ENCODE measurements around the gene DDX23.
A peak's percentile ranks its signal among the peaks of the same experiment; 100 is the strongest.
"Not testable (repeated sequence)": the region's sequence is repeated elsewhere in the genome, so short reads cannot be mapped to it uniquely, and the experiment has no call there.

The DDX23 gene

DNA sequence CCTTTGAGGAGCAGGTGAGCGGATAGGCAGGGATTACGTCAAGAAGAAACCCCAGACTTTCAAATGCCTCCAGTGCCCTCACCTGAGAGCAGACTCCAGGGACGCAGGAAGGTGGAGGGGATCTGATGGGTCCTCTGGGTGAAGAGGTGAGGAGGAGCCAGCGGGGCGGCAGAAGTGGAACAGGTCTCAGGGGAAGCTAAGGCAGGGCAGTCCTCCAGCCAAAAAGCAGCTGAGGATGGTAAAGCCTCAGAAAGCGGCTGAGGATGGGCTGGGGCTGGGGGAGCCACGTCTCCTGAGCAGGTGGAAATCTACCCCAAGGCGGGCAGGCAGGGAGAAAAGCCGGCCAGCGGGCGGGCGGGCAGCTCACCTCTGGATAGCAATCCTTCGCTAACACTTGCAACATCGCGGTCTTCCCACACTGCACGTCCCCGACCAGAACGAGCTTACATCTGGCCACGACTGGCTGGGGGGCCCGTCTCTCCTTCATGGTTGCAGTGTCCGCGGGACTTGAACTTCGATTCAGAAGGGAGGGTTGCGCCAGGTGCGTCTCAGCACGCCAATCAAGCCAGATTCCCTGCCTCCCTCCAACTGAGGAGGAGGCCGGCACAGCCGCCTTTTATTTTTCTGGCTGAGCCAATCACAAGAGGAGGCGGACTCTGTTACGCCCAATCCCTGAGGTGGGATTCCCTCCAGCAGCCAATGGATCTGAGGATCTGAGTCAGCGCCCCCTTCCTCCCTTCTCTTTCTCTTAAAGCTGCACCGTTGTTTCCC, 13.5 kb upstream of the DDX23 start, which contains the start of gene RND1:
Gene RND1 (minus strand): TSS at position 590 of the 771 bp plus-strand sequence. CDS start 103 bp downstream, at position 487.
- in situ Hi-C loops (cut with HindIII; ENCODE audit: low pct_ligation_motif_present, low pct_unique_long_range_greater_than_20kb, low sequenced_read_pairs) = no loop called here
- DNase-seq = peak; percentile 97

DNA sequence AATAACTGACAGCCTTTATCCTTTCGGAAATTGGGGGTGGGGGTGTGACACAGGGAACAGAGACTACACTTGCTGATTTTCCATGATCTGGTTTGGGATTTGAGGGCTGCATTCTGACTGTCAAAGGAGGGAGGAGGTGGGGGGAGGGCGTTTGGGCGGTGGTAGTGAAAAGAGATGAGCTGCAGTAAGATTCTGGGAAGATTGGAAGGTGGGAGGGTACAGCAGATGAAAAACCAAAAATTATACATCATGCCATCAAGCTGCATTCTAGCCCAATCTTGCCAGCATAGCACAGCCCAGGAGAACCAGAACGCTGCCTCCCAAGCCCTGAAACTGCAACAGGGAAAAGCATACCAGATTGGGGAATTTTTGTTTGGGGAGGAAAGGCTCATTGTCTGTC, 11.3 kb upstream of the DDX23 start:
- DNase-seq = no peak
- in situ Hi-C loops (cut with HindIII; ENCODE audit: low pct_ligation_motif_present, low pct_unique_long_range_greater_than_20kb, low sequenced_read_pairs) = no loop called here

GRCh38 chr12:48862760-48863159, 10.8 kb upstream of the DDX23 start:
- in situ Hi-C loops (cut with HindIII; ENCODE audit: low pct_ligation_motif_present, low pct_unique_long_range_greater_than_20kb, low sequenced_read_pairs) = no loop called here
- DNase-seq = no peak

DNA sequence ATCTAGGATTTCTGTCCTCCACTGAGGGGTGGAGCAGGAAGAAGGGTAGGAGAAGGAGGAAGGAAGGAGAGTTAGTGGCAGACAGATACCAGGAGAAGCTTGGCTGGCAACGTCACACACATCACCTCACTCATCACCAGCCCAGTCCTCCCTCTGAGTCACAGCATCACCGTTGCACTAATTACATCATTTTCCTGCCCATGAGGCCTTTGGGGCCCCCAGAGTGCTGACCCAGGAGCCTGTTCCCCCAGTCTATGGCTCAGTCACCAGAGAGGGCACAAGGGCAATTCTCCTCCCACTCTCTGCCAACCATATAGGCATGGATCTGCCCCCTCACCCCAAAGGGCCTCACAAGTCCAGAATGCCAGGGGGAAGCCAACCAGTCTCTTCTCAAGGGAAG, 9.1 kb upstream of the DDX23 start:
- no peak for DNase-seq
- in situ Hi-C loops (cut with HindIII; ENCODE audit: low pct_ligation_motif_present, low pct_unique_long_range_greater_than_20kb, low sequenced_read_pairs) = no loop called here

DNA sequence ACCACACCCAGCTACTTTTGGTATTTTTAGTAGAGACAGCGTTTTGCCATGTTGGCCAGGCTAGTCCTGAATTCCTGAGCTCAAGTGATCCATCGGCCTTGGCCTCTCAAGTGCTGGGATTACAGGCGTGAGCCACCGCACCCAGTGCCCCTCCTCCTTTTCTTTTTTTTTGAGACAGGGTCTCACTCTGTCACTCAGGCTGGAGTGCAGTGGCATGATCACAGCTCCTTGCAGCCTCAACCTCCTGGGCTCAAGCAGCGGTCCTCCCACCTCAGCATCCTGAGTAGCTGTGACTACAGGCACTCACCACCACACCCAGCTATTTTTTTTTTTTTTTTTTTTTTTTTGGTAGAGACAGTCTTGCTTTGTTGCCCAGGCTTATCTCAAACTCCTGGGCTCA, 8.3 kb upstream of the DDX23 start:
- in situ Hi-C loops (cut with HindIII; ENCODE audit: low pct_ligation_motif_present, low pct_unique_long_range_greater_than_20kb, low sequenced_read_pairs); DNase-seq: not testable (repeated sequence)

DNA sequence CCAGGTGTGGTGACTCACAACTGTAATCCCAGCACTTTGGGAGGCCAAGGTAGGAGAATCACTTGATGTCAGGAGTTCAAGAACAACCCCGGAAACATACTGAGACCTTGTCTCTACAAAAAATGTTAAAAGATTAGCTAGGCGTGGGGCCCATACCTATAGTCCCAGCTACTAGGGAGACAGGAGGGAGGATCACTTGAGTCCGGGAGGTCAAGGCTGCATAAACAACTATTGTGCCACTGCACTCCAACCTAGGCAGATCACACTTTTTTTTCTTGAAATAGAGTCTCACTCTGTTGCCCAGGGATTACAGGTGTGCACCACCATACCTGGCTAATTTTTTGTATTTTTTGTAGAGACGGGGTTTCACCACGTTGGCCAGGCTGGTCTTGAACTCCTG, 7.6 kb upstream of the DDX23 start:
- no peak for DNase-seq
- in situ Hi-C loops (cut with HindIII; ENCODE audit: low pct_ligation_motif_present, low pct_unique_long_range_greater_than_20kb, low sequenced_read_pairs) = no loop called here

DNA sequence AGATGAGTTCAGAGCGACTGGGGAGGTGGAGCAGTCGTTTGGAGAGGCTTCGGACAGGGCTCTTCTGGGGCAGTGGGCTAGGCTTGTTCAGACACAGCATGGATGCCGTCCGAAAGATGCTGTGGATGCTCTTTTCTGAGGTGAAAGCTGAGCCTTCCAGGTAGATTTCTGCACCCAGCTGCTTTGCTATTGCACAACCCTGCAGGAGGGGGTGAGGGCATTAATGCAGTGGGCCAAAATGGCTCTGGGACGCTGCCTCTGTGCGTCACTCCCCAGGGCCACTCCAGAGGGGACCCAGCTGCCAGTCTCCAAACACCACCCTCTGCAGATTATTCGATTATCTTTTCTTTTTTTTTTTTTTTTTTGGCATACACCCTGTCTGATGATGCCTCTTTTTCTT, 6.1 kb upstream of the DDX23 start:
- DNase-seq = no peak
- in situ Hi-C loops (cut with HindIII; ENCODE audit: low pct_ligation_motif_present, low pct_unique_long_range_greater_than_20kb, low sequenced_read_pairs) = no loop called here

DNA sequence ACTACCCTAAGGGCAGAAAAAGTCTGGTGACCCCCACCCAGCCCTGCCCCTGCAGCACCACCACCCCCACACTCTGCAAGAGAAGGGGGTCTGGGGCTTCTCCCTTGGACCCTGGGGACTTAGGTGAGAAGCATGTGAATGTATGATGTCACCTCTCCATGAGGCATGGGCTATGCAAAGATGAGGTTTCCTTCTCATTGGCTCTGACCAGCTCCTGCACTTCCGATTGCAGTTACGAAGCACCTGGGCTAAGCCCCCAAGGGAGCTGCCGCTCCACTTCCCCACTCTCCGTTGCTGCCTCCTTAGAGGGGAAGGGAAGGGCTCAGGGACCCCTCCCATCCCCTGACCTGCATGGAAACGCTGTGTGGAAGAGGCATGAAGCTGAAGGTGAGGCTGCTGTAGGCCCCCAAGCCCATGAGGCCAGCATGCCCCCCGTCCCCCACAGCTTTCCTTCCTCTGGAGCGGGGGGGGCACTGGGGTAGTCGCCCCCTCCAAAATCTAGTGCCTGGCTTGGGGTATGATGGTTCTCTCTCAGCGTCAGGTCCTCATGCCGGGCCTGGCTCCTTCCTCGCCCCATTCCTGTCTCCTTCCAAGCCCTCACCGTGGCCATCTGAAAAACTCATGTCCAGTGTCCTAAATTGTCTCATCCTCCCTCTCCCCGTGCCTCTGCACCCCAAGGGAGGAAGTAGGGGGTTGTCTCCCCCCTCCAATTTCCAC, 5.5 kb upstream of the DDX23 start:
- DNase-seq = no peak
- in situ Hi-C loops (cut with HindIII; ENCODE audit: low pct_ligation_motif_present, low pct_unique_long_range_greater_than_20kb, low sequenced_read_pairs) = no loop called here

GRCh38 chr12:48856379-48856778, 4.4 kb upstream of the DDX23 start:
- no peak for DNase-seq
- in situ Hi-C loops (cut with HindIII; ENCODE audit: low pct_ligation_motif_present, low pct_unique_long_range_greater_than_20kb, low sequenced_read_pairs) = no loop called here

GRCh38 chr12:48854932-48855331, 3.0 kb upstream of the DDX23 start:
- in situ Hi-C loops (cut with HindIII; ENCODE audit: low pct_ligation_motif_present, low pct_unique_long_range_greater_than_20kb, low sequenced_read_pairs); DNase-seq: not testable (repeated sequence)

DNA sequence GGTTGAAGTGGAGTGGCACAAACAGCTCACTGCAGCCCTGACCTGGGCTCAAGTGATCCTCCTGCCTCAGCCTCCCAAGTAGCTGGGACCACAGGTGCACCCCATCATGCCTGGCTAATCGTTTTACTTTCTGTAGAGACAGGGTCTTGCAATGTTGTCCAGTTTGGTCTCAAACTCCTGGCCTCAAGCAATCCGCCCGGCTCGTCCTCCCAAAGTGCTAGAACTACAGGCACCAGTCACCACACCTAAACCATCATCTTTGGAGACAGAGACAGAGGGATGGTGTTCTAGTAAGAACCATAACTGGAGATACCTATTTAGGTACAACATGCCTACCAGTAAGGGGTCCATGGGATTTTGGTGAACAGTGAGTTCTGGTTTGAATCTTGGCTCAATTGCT, 2.5 kb upstream of the DDX23 start:
- in situ Hi-C loops (cut with HindIII; ENCODE audit: low pct_ligation_motif_present, low pct_unique_long_range_greater_than_20kb, low sequenced_read_pairs) = no loop called here
- no peak for DNase-seq

GRCh38 chr12:48852734-48853688, 1.0 kb upstream of the DDX23 start:
- in situ Hi-C loops (cut with HindIII; ENCODE audit: low pct_ligation_motif_present, low pct_unique_long_range_greater_than_20kb, low sequenced_read_pairs) = no loop called here
- DNase-seq = peak; percentile 96

- in situ Hi-C loops (cut with HindIII; ENCODE audit: low pct_ligation_motif_present, low pct_unique_long_range_greater_than_20kb, low sequenced_read_pairs); DNase-seq: not testable (repeated sequence)
Observed at GRCh38 chr12:48842021-48842420, 9.9 kb downstream of the DDX23 start.

DNA sequence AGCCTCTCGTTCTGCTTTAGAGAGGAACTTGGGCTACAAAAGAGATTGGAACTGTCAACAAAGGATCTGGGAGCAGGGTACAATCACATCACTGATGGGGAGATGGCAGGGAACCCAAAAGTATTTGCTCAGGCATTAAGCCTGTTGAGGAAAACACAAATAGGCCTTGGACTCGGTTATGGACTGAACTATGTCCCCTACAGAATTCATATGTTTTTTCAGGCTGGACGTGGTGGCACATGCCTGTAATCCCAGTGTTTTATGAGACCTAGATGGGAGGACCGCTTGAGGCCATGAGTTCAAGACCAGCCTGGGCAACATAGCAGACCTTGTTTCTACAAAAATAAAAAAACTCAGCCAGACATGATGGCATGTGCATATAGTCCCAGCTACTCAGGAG, 13.9 kb downstream of the DDX23 start:
- in situ Hi-C loops (cut with HindIII; ENCODE audit: low pct_ligation_motif_present, low pct_unique_long_range_greater_than_20kb, low sequenced_read_pairs) = no loop called here
- no peak for DNase-seq

GRCh38 chr12:48832321-48833060, 19.5 kb downstream of the DDX23 start:
- in situ Hi-C loops (cut with HindIII; ENCODE audit: low pct_ligation_motif_present, low pct_unique_long_range_greater_than_20kb, low sequenced_read_pairs) = no loop called here
- DNase-seq = no peak

DNA sequence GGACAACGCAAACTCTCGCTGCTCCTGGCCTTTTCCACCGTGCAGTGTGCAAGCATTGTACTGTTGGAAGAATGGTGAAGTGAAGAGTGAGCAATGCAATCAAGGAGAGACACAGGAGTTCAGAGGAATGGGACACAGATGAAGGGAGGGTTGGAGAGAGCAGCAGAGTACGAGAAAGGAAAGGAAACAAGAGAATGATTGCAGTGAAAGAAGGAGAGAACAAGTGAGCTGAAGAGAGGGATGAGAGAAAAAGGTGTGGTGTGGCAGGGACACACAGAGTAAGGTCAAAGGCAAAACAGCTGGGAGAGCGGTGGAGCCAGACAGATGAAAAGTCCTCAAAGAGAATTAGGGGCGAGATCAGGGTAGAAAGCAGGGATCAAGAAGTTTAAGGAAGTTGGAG, 20.7 kb downstream of the DDX23 start:
- in situ Hi-C loops (cut with HindIII; ENCODE audit: low pct_ligation_motif_present, low pct_unique_long_range_greater_than_20kb, low sequenced_read_pairs) = no loop called here
- DNase-seq = no peak

- no peak for DNase-seq
- in situ Hi-C loops (cut with HindIII; ENCODE audit: low pct_ligation_motif_present, low pct_unique_long_range_greater_than_20kb, low sequenced_read_pairs) = no loop called here
Observed at GRCh38 chr12:48828841-48829575, 23.0 kb downstream of the DDX23 start.

DNA sequence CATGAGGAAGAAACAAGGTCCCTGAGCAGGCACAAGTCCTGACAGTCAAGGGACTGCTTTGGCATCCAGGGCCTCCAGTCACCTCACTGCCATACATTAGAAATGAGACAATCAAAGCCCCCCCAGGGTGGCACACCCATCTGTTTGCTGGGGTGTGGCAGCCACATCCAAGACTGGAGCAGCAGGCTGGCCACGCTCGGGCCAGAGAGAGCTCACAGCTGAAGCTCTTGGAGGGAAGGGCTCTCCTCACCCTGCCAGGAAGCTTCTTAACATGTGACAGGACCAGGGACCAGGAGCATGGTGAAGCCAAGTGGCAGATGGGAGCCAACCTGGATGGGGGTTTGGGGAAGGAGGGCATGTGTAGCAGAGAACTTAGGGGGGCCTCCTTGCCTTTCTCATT, 23.7 kb downstream of the DDX23 start:
- DNase-seq = no peak
- in situ Hi-C loops (cut with HindIII; ENCODE audit: low pct_ligation_motif_present, low pct_unique_long_range_greater_than_20kb, low sequenced_read_pairs) = no loop called here
